Caki2 (cell line): ENCODE measurements around the gene COX6A1. TPM values are rescaled to one million over a fixed set of nuclear protein-coding genes. Genes with fewer than 3 reads are reported as not detected.
"Not testable (repeated sequence)": the region's sequence is repeated elsewhere in the genome, so short reads cannot be mapped to it uniquely, and the experiment has no call there.

Source experiments
- DNase-seq: peaks from one replicate; pipeline ENCODE4 v3.0.0-alpha.2; 2015; ENCODE audit warnings: low read depth
- in situ Hi-C: cut with HindIII; loops from 2 replicates; pipeline ENCODE4 v1.10.0; 2016; ENCODE audit warnings: low sequenced_read_pairs, low pct_unique_long_range_greater_than_20kb, mixed read lengths
- total RNA-seq: library from RNA; depleted of rRNA; stranded (reverse); fragments of >200 nt; shearing (Covaris generic); gene quantifications from 2 replicates; pipeline ENCODE4 v1.2.3, GENCODE V29; 2014; ENCODE audit warnings: low replicate concordance

Gene COX6A1
- total RNA-seq, 1 experiment from 2014 or later: 793 TPM

DNA sequence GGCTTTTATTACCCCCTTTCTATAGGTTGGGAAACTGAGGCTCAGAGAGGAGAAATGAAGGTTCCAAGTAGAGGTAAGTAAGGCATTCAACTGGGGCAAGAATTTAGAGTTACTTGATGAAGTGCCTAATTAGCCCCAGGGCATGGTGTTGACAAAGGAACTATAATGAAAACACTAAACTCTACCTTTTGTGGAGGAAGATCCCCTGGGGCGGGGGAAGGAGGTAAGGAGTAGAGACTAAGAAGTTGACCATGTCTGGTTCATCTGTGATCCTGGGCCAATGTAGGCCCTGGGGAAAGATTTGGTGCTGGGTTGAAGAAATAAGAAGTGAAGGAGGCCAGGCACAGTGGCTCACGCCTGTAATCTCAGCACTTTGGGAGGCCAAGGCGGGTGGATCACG is 16.2 kb upstream of the COX6A1 start:
- no peak for DNase-seq
- in situ Hi-C loops: no loop called here

GRCh38 chr12:120422892-120423456 is 14.9 kb upstream of the COX6A1 start:
- in situ Hi-C loops: no loop called here
- no peak for DNase-seq

DNA sequence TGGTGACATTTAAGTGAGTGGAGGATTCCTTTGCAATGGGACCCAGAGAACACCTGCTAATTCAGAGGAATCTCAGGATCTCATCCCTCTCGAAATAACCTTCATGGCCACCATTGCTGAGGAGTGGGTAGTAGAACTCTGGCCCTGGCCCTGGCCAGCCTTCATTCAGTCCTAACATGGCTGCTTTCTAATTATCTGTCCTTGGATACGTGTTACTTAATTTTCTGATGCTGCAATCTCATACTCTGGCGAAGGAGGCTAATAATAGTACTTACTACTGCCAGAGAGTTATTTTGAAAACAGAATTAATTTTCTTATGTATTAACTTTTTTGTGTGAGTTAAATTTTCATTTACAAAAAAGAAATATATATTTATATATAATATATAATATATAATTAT is 12.1 kb upstream of the COX6A1 start:
- in situ Hi-C loops: no loop called here
- no peak for DNase-seq

- no peak for DNase-seq
- in situ Hi-C loops: no loop called here
Measured at GRCh38 chr12:120428597-120429229, 9.2 kb upstream of the COX6A1 start.

- no peak for DNase-seq
- in situ Hi-C loops: no loop called here
Measured at GRCh38 chr12:120429368-120429767, 8.5 kb upstream of the COX6A1 start.

- in situ Hi-C loops: no loop called here
- no peak for DNase-seq
Measured at GRCh38 chr12:120432772-120433525, 5.0 kb upstream of the COX6A1 start.

DNA sequence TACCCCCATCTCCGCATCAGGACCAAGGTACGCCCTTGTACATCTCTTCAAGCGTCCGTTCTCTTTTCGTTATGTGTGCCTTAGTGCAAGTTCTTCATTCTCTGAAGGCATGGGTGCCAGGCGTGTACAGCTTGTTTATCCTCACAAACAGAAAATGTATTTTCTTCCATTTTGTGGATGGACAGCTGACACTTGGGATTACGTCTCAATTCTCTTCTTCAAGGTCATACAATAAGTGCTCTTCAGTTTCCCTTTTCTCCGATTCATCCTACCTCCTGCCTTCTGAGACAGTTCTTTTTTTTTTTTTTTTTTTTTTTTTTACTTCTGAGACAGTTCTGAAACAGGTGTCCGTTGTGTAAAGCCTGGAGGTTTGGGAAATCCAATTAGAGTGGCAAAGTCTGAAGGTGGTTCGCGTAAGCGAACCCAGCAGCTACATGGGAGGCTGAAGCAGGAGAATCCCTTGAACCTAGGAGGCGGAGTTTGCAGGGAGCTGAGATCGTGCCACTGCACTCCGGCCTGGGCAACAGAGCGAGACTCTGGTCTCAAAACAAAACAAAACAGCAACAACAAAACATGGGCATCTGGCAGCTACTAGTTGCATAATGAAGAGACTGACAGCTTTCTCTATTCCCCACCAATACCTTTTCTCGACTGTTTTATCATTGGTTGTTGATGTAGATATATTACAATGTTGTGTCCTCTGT is 734 bp downstream of the COX6A1 start:
- DNase-seq: peak; percentile 19
- in situ Hi-C loops: no loop called here

DNA sequence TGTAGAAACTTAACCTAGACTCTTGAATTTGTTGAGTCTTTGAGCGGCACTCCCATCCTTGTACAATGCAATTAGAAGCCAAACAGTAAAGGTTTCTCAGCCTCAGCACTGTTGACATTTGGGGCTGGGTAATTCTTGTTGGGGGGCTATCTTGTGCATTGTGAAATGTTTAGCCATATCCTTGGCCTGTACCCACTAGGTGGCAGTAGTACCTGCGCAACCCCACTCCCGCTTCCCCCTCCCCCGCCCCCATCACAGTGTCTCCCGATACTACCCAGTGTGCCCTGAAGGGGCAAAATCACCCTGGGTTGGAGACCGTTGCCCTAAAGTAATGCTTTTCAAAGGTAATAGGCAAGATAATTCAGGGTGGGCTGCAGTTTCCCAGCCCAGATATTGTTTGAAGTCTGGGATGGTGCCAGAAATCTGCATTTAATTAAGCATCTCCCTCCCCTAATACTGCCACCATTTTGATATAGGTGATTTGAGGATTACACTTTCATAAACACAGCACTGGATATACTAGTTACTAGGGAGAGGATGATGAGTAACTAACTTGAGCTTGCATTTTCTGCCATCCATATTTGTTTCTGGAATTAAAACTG is 1.8 kb downstream of the COX6A1 start:
- in situ Hi-C loops: no loop called here
- DNase-seq: peak; percentile 45

DNA sequence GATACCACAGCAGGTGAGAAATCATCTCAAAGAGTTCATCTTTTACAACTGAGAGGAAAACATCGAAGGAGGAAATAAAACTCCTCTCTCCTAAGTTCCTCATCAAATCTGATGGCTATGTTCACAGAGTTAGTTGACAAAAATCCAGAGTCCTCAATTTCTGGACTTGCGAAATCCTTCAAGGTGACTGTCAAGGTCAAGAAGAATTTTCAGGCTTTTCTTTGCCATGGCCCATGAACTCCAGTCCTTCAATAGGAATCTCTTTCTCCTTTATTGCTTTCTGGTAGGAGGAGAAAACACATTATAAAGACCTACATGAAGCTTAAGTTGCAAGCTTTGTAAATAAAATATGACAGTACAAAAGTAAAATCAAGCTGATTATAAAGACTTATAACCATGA is 6.8 kb downstream of the COX6A1 start:
- DNase-seq: no peak
- in situ Hi-C loops: no loop called here

DNA sequence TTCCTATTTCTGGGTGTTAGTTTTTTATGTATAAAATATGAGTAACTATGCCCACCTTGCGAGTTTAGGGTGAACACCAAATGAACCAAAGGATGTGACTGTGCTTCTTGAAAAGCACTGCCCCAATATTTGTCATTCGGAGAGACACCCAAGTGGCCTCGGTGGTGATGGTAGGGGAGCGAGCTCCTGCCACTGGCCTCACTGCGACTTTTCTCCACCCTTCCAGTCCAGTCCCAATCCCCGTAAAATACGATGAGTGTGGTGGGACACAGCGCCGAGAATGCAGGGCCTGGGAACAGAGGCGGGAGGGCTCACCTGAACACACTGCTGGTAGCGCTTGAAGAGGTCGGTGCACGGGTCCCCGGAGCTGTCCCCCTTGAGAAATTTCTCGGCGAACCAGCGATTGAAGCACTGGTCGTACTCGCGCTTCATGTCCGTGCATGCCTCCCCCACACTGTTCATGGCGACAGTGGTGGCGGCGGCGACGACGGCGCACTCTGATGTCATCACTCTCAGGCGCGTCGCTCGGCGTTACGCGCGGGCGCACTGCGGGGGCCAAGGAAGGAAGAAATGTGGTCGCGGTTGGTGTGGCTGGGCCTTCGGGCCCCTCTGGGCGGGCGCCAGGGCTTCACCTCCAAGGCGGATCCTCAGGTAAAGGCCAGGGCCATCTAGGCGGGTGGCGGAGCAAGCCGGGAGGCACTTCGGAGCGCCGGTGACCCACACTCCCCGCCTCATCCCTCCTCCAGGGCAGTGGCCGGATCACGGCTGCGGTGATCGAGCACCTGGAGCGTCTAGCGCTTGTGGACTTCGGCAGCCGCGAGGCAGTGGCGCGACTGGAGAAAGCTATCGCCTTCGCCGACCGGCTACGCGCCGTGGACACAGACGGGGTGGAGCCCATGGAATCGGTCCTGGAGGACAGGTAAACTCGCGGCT is 8.3 kb downstream of the COX6A1 start, which contains the start of the genes GATC and TRIAP1:
Gene GATC (plus strand): TSS at position 534 of the 933 bp plus-strand sequence. CDS start 37 bp downstream, at position 571.
Gene TRIAP1 (minus strand): TSS at position 474 of the 933 bp plus-strand sequence. CDS start 12 bp downstream, at position 462.
- peak; percentile 86 for DNase-seq
- in situ Hi-C loops: no loop called here

DNA sequence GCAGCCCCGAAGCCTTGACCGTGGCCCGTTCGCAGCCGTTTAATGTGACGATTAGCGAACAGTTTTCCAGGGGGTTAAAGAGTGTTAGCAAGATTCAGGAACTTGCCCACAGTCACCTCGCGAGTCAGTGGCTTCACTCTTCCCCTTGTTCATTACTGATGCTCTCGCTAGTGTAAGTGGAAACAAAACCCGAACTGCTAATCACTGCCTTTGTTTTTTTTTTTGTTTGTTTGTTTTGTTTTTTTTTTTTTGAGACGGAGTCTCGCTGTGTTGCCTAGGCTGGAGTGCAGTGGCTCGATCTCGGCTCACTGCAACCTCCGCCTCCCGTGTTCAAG is 8.9 kb downstream of the COX6A1 start:
- in situ Hi-C loops, DNase-seq: not testable (repeated sequence)

GRCh38 chr12:120447992-120448391 is 10.1 kb downstream of the COX6A1 start:
- no peak for DNase-seq
- in situ Hi-C loops: no loop called here

- in situ Hi-C loops: not testable (repeated sequence)
Measured at GRCh38 chr12:120452524-120452923, 14.6 kb downstream of the COX6A1 start.

DNA sequence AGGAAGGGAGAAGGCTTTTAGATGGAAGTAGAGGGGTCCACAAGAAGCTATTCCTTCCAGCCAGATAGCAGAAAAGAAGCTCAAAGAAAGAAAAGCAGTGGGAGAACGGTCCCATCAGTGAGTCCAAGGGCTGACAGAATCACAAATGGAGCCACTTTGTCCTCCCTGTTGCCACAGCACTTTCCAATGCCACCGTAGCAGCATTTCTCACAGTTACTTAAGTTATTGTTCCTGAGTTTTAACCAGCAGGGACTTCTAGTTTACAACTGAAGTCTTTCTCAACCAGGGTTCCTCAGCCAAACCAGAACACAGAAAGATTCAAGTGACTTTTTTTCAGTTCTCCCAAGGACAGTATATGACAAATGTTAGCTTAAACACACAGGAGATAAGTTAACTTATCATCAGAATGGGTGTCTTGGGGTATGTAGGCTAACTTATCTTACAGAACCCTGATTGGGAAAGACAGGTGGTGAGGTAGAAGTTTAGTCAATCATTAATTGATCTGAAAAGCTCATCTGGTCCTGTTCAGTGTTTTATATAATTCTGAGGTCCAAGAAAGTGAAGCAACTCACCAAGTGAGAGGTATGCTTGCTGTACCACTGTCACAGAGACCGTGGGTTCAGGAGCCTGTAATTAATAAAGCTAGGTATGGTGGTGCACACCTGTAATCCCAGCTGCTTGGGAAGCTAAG is 15.3 kb downstream of the COX6A1 start:
- in situ Hi-C loops: no loop called here
- no peak for DNase-seq

More at GRCh38 chr12:120452524-120452923, 14.6 kb downstream of the COX6A1 start:
- DNase-seq: not testable (repeated sequence)

- in situ Hi-C loops: no loop called here
Measured at GRCh38 chr12:120453977-120454376, 16.1 kb downstream of the COX6A1 start.

GRCh38 chr12:120455302-120455701 is 17.4 kb downstream of the COX6A1 start:
- in situ Hi-C loops: no loop called here
- DNase-seq: no peak

More at GRCh38 chr12:120453977-120454376, 16.1 kb downstream of the COX6A1 start:
- no peak for DNase-seq

DNA sequence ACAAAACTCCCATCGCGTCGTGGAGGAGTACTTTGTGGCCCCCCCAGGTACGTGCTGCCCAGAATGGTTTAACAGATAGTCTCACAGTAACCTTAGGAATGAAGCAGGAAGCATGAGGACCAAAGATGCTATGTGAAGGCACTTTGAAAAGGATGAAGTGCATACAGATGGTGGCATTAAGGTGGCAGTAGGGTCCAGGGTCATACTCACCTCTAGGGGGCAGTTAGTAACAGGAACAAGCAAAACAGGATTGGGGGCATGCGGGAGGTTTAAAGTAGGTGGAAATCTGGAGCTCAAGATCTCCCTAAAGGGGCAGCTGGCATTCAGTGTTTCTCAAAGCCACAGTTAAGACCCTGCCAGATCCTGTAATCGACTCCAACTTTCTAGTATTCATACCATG is 19.2 kb downstream of the COX6A1 start:
- in situ Hi-C loops: no loop called here
- no peak for DNase-seq
